Osteoblast (primary cell): ENCODE results near the gene TNRC18. TPM values are rescaled to one million over a fixed set of nuclear protein-coding genes. Genes with fewer than 3 reads are reported as not detected.

Source experiments
- DNase-seq: peaks from one replicate; pipeline ENCODE4 v3.0.0; 2011; ENCODE audit warnings: low spot score, mixed read lengths; ENCODE audit not compliant: insufficient read length; ENCODE audit errors: missing footprints
- H2AFZ ChIP-seq: 2 replicates; pipeline ENCODE4 v1.6.0; 2011; ENCODE audit warnings: mild to moderate bottlenecking, low read length
- H3K27ac ChIP-seq: 2 replicates; pipeline ENCODE4 v1.5.1; 2011; ENCODE audit warnings: mild to moderate bottlenecking, low read depth, low read length, moderate library complexity
- H3K27me3 ChIP-seq: 2 replicates; pipeline ENCODE4 v1.6.0; 2012; ENCODE audit warnings: mild to moderate bottlenecking, control low read depth, inconsistent platforms, low read length, moderate library complexity; ENCODE audit not compliant: insufficient read depth
- H3K36me3 ChIP-seq: 2 replicates; pipeline ENCODE4 v1.5.1; 2011; ENCODE audit warnings: mild to moderate bottlenecking, low read length, control low read depth, moderate library complexity; ENCODE audit not compliant: insufficient read depth
- H3K4me1 ChIP-seq: 2 replicates; pipeline ENCODE4 v1.5.1; 2011; ENCODE audit warnings: mild to moderate bottlenecking, low read length, control low read depth, moderate library complexity; ENCODE audit not compliant: insufficient read depth
- H3K4me2 ChIP-seq: 2 replicates; pipeline ENCODE4 v1.6.0; 2011; ENCODE audit warnings: mild to moderate bottlenecking, low read length; ENCODE audit not compliant: insufficient read depth
- H3K4me3 ChIP-seq: fragments of 200-600 bp; sonication (generic); 3 replicates; pipeline ENCODE4 v1.5.1; 2012; ENCODE audit warnings: mild to moderate bottlenecking, low read length, inconsistent platforms; ENCODE audit not compliant: insufficient read depth
- H3K79me2 ChIP-seq: 2 replicates; pipeline ENCODE4 v1.6.0; 2012; ENCODE audit warnings: mild to moderate bottlenecking, low read length, control low read depth, inconsistent platforms; ENCODE audit not compliant: insufficient read depth
- H3K9me3 ChIP-seq: 2 replicates; pipeline ENCODE4 v1.5.1; 2011; ENCODE audit warnings: low read depth, low read length, control low read depth
- H4K20me1 ChIP-seq: 2 replicates; pipeline ENCODE4 v1.6.0; 2012; ENCODE audit warnings: mild to moderate bottlenecking, low read length, control low read depth; ENCODE audit not compliant: insufficient read depth
- total RNA-seq: library from RNA; depleted of rRNA; stranded (reverse); fragments of >200 nt; gene quantifications from 2 replicates; pipeline ENCODE4 v1.2.3, GENCODE V29; 2012
- TF ChIP-seq, protein P1 (sequence below): IDR thresholded peaks from 2 replicates; pipeline ENCODE4 v1.5.1; 2011; ENCODE audit warnings: mild to moderate bottlenecking, low read depth, low read length, moderate library complexity; ENCODE audit errors: extremely low read depth

The TNRC18 gene
- total RNA-seq, 1 donor: 83.6 TPM

DNA sequence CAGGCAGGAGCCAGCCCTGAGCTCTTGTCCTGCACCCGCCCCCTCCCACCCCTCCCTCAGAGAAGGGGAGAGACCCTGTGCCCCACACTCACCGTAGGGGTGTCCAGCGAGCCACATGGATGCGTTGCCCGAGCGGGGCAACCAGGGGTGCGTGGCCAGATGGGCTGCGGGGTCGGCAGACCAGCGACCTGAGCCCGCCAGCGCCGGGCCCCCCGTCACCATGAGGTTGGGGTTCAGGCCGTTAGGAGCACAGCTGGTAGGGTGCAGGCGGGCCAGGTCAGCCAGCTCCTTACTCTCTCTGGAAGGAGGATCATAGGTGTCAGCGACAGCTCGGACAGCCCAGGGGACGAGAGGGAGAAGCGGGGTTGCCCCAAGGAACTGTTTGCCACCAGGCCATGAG lies 46.4 kb downstream of the TNRC18 start:
- Histone ChIP-seq H3K4me2 (no peak overlapping the region), H3K9me3 (no peaks in the 10 kb centered on the region), H2AFZ (no peak overlapping the region), H4K20me1 (peaks cover 64% of the 10 kb centered on the region), H3K27me3 (no peaks in the 10 kb centered on the region), H3K36me3 (peaks cover 33% of the 10 kb centered on the region), H3K79me2 (peaks cover 92% of the 10 kb centered on the region), H3K4me1 (peaks cover 4% of the 10 kb centered on the region), H3K4me3 (no peak overlapping the region), H3K27ac (no peak overlapping the region)
- TF ChIP-seq, protein P1, sequence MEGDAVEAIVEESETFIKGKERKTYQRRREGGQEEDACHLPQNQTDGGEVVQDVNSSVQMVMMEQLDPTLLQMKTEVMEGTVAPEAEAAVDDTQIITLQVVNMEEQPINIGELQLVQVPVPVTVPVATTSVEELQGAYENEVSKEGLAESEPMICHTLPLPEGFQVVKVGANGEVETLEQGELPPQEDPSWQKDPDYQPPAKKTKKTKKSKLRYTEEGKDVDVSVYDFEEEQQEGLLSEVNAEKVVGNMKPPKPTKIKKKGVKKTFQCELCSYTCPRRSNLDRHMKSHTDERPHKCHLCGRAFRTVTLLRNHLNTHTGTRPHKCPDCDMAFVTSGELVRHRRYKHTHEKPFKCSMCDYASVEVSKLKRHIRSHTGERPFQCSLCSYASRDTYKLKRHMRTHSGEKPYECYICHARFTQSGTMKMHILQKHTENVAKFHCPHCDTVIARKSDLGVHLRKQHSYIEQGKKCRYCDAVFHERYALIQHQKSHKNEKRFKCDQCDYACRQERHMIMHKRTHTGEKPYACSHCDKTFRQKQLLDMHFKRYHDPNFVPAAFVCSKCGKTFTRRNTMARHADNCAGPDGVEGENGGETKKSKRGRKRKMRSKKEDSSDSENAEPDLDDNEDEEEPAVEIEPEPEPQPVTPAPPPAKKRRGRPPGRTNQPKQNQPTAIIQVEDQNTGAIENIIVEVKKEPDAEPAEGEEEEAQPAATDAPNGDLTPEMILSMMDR: no peak
- peak; percentile 48 for DNase-seq

- peaks cover 52% of the 10 kb centered on the region for H4K20me1 ChIP-seq
- peaks cover 39% of the 10 kb centered on the region for H3K36me3 ChIP-seq
Measured at GRCh38 chr7:5375925-5376324, 47.7 kb downstream of the TNRC18 start.

GRCh38 chr7:5374464-5374863 lies 49.2 kb downstream of the TNRC18 start:
- Histone ChIP-seq H3K79me2 (peaks cover 89% of the 10 kb centered on the region), H4K20me1 (peaks cover 49% of the 10 kb centered on the region)
- TF ChIP-seq, protein P1: no peak

More at GRCh38 chr7:5375925-5376324, 47.7 kb downstream of the TNRC18 start:
- Histone ChIP-seq H3K27me3 (no peaks in the 10 kb centered on the region), H2AFZ (no peak overlapping the region), H3K79me2 (peaks cover 89% of the 10 kb centered on the region), H3K4me2 (no peak overlapping the region), H3K4me1 (no peaks in the 10 kb centered on the region), H3K4me3 (no peak overlapping the region), H3K27ac (no peak overlapping the region), H3K9me3 (no peaks in the 10 kb centered on the region)
- no peak for DNase-seq
- TF ChIP-seq, protein P1: no peak

GRCh38 chr7:5373300-5373699 lies 50.3 kb downstream of the TNRC18 start:
- TF ChIP-seq, protein P1: no peak
- Histone ChIP-seq H3K79me2 (peaks cover 91% of the 10 kb centered on the region), H2AFZ (no peak overlapping the region), H3K9me3 (no peaks in the 10 kb centered on the region), H3K27me3 (no peaks in the 10 kb centered on the region), H3K4me3 (no peak overlapping the region), H3K36me3 (peaks cover 53% of the 10 kb centered on the region), H3K4me2 (no peak overlapping the region), H3K4me1 (no peaks in the 10 kb centered on the region), H4K20me1 (peaks cover 52% of the 10 kb centered on the region), H3K27ac (no peak overlapping the region)
- DNase-seq: no peak

More at GRCh38 chr7:5374464-5374863, 49.2 kb downstream of the TNRC18 start:
- no peak overlapping the region for H3K4me3 ChIP-seq
- H2AFZ ChIP-seq: no peak overlapping the region
- H3K4me1 ChIP-seq: no peaks in the 10 kb centered on the region
- H3K4me2 ChIP-seq: no peak overlapping the region
- H3K9me3 ChIP-seq: no peaks in the 10 kb centered on the region
- H3K27me3 ChIP-seq: no peaks in the 10 kb centered on the region
- no peak for DNase-seq
- H3K36me3 ChIP-seq: peaks cover 51% of the 10 kb centered on the region
- no peak overlapping the region for H3K27ac ChIP-seq
